RWPE1 (cell line): ENCODE results near the gene CTIF.

Source experiments
- CTCF ChIA-PET: fragments of 350-600 bp; sonication (Branson Sonifier 250); formaldehyde crosslinking; extraction: SDS; loops from one replicate; lab custom pipeline; 2021; lab: Yijun Ruan, JAX
- POLR2A ChIA-PET: fragments of 400-600 bp; formaldehyde crosslinking; extraction: SDS; loops from one replicate; lab custom pipeline; 2020; ENCODE audit warnings: antibody characterized with exemption; ENCODE audit not compliant: low non-redundant PET; lab: Yijun Ruan, JAX
- DNase-seq: peaks from one replicate; pipeline ENCODE4 v3.0.0; 2012; ENCODE audit warnings: low spot score
- H3K27ac ChIP-seq: fragments of 450-650 bp; 2 replicates; pipeline ENCODE4 v1.5.1; 2017
- TF ChIP-seq, protein P1 (sequence below): fragments of 450-650 bp; conservative IDR thresholded peaks from 2 replicates; pipeline ENCODE4 v1.5.1; 2017; ENCODE audit warnings: low read depth, mild to moderate bottlenecking

The CTIF gene

DNA sequence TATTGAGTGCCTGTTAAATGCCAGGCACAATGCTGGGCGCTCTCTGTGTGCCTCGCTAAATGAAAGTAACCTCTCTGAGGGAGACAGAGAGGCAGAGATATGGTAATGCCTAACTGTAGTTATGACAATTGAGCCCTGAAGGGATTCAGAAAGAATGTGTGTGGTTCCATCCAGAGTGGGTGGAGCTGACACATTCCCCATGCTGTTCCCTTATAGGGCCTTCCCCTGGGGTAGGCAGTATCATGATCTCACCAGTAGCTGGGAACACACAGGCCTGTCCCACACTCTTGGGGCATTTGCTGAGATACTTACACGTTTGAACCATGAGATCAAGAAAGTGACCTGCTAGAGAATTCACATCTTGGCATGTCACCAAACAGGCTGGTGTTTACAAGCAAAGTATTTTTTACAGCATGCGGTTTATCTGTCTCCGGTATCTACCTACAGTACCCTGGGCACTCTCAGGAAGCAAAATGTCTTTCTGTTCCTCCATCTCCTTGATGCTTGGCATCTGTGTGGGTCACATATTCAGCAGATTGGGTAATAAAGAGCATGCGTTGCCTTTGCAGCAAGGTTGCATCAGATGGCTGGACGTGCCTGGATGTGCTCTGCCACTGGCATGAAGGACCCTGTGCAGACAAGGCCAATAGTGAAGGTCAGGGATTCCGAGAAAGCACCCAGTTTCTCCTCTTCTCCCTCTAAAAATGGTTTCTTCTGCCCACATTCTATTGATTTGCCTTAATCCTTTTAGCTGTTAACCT lies 9.4 kb downstream of the CTIF start:
- ChIA-PET POLR2A (no interaction called here), CTCF (interaction anchor here (0.7 kb wide), 1 partner anchor 40 kb away, joined by 3 read pairs; no protein-coding TSS in a partner anchor)
- TF ChIP-seq, protein P1, sequence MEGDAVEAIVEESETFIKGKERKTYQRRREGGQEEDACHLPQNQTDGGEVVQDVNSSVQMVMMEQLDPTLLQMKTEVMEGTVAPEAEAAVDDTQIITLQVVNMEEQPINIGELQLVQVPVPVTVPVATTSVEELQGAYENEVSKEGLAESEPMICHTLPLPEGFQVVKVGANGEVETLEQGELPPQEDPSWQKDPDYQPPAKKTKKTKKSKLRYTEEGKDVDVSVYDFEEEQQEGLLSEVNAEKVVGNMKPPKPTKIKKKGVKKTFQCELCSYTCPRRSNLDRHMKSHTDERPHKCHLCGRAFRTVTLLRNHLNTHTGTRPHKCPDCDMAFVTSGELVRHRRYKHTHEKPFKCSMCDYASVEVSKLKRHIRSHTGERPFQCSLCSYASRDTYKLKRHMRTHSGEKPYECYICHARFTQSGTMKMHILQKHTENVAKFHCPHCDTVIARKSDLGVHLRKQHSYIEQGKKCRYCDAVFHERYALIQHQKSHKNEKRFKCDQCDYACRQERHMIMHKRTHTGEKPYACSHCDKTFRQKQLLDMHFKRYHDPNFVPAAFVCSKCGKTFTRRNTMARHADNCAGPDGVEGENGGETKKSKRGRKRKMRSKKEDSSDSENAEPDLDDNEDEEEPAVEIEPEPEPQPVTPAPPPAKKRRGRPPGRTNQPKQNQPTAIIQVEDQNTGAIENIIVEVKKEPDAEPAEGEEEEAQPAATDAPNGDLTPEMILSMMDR, result no peak
- DNase-seq, result peak; percentile 67
- peak overlapping the region; percentile 88 for H3K27ac ChIP-seq

DNA sequence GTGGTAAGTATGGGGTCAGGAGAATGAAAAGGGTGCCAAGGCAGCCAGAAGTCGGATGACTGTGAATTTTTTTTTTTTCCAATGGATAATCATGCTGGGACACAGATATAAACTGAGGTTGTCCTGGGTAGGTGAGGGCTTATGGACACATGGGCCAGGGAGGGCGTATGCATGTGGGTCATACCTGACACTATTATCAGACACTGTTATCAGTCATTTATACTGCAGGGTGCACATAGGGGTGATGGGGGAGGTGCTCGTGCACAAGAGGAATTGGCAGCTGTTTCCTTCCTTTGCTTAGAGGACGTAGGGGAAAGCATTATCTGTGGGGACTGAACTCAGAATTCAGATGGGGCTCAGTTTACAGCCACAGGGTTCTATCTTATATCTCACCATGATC lies 10.1 kb downstream of the CTIF start:
- ChIA-PET CTCF (no interaction called here), POLR2A (no interaction called here)
- DNase-seq, result no peak
- peak overlapping the region; percentile 88 for H3K27ac ChIP-seq
- TF ChIP-seq, protein P1, result no peak

DNA sequence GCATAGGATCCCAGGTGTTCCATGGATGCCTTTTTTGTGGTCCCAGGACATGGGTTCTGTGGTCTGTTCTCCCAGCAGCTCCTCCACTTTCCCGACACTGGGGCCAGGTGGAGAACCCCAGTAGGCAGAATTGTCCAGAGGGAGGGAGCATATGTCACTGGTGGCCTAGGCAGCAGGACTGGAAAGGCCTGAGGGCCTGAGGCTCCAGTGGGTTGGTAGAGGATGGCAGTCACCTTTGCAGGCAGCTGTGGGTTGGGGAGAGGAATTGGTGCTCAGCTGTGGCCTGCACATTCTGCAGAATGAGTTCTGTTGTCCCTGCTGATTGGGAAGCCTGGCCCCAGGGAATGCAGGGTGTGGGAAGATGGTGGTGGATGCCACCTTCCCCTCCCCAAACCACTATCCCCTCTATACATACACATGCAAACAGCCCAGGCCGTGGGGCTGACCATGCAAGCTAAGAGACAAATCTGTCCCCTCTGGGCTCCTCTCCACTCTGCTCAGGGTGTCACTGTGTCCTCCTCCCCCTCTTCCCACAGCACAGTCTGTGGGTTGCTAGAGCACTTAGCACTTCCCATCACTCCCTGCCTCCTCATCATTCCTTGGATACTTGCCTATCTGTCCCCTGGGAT lies 11.4 kb downstream of the CTIF start:
- TF ChIP-seq, protein P1, result no peak
- CTCF ChIA-PET, result no interaction called here
- POLR2A ChIA-PET, result no interaction called here
- peak overlapping the region; percentile 51 for H3K27ac ChIP-seq
- DNase-seq, result no peak

DNA sequence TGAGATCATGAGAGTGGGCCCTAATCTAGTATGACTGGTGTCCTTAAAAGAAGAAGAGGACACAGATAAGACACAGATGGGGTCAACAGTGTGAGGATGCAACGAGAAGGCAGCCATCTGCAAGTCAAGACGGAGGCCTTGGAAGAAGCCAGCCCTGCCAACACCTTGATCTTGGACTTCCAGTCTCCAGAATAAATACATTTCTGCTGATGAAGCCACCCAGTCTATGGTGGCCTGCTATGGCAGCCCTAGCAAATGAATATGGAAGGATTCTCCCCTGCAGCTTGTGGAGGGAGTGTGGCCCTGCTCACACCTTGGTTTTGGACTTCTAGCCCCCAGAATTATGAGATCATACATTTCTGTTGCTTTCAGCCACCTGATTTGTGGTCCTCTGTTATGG lies 12.3 kb downstream of the CTIF start:
- CTCF ChIA-PET, result no interaction called here
- POLR2A ChIA-PET, result no interaction called here
- no peak for DNase-seq
- no peak overlapping the region for H3K27ac ChIP-seq
- TF ChIP-seq, protein P1, result no peak

DNA sequence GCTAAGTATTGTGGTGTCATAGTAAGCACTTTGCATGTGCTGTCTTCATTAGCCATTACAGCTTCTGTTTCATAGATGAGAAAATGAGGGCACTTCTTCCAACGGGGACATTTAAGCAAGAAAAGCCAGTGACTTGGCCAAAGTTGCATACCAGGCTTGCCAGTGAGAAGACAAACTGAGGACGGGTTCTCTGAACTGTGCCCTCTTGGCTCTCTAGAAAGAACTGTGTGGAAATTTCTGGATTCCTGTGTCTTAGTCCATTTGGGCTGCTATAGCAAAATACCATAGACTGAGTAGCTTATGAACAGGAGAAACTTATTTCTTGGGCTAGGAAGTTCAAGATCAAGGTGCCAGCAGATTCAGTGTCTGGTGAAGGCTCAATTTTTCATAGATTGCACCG lies 13.3 kb downstream of the CTIF start:
- no peak for DNase-seq
- POLR2A ChIA-PET, result no interaction called here
- TF ChIP-seq, protein P1, result no peak
- CTCF ChIA-PET, result no interaction called here
- H3K27ac ChIP-seq, result 0 out of 2 replicates have a peak overlapping the region, but pooled peaks have one; percentile 22

DNA sequence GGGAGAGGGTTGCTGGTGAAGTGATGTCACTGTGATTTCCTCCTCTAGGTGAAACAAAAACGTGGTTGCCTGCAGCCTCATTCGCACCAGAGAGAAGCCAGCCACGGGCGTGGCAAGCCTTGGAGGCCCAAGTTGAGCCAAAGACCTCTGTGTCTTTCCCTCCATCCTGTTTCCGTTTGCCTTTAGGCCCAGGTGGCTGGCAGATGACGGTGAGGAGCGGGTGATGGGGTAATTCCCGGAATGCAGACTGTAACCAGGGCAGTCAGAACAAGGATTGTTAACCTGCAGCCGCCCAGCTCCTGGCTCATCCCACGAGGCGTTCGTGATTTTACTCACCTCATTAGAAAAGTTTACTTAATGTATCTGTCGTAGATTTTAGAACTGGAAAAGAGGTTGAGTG lies 14.4 kb downstream of the CTIF start:
- DNase-seq, result peak; percentile 8
- POLR2A ChIA-PET, result no interaction called here
- peak overlapping the region; percentile 71 for H3K27ac ChIP-seq
- TF ChIP-seq, protein P1, result no peak
- CTCF ChIA-PET, result no interaction called here
